ENCODE measurements around the gene TTC29. TPM values are rescaled to one million over a fixed set of nuclear protein-coding genes. Genes with fewer than 3 reads are reported as not detected.

Gene TTC29
- total RNA-seq, 1 experiment from 2014 or later = 0.21 TPM

DNA sequence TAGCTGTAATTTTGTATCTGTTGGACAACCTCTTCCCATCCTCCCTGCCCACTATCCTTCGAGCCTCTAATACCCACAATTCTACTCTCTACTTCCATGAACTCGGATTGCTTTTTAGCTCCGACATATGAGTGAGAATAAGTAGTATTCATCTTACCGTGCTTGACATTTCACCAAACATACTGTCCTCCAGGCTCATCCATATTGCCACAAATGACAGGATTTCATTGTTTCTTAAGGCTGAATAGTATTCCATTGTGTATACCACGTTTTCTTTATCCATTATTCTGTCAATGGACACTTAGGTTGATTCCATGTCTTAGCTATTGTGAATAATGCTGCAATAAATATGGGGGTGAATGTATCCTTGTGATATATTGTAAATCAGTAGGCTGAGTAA, 26.4 kb upstream of the TTC29 start:
- intact Hi-C loops (cut with micrococcal nuclease; ENCODE audit: unreplicated experiment) = no loop called here
- H3K4me3 ChIP-seq (ENCODE audit: low read depth, low read length, poor library complexity, severe bottlenecking) = no peak overlapping the region
- BruUV-seq (replicated peaks) = no TSS peak
- CTCF ChIA-PET = no interaction called here
- H3K27ac ChIP-seq (ENCODE audit: low read depth, low read length, poor library complexity, severe bottlenecking) = no peak overlapping the region
- no peak for DNase-seq (ENCODE audit: low spot score)
- H3K4me1 ChIP-seq (ENCODE audit: insufficient read depth, low read length, poor library complexity, severe bottlenecking) = no peaks in the 10 kb centered on the region
- TF ChIP-seq, protein P1, sequence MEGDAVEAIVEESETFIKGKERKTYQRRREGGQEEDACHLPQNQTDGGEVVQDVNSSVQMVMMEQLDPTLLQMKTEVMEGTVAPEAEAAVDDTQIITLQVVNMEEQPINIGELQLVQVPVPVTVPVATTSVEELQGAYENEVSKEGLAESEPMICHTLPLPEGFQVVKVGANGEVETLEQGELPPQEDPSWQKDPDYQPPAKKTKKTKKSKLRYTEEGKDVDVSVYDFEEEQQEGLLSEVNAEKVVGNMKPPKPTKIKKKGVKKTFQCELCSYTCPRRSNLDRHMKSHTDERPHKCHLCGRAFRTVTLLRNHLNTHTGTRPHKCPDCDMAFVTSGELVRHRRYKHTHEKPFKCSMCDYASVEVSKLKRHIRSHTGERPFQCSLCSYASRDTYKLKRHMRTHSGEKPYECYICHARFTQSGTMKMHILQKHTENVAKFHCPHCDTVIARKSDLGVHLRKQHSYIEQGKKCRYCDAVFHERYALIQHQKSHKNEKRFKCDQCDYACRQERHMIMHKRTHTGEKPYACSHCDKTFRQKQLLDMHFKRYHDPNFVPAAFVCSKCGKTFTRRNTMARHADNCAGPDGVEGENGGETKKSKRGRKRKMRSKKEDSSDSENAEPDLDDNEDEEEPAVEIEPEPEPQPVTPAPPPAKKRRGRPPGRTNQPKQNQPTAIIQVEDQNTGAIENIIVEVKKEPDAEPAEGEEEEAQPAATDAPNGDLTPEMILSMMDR (conservative IDR thresholded peaks at IDR 0.05; ENCODE audit: low read depth, low read length) = no peak
- no peak for TF ChIP-seq EZH2 (IDR thresholded peaks at IDR 0.05; ENCODE audit: borderline replicate concordance, low read depth, low read length, poor library complexity, severe bottlenecking)
- POLR2A ChIA-PET (ENCODE audit: low non-redundant PET) = no interaction called here
- H3K36me3 ChIP-seq (ENCODE audit: insufficient read depth, low read length, poor library complexity, severe bottlenecking) = no peaks in the 10 kb centered on the region
- H3K9me3 ChIP-seq (ENCODE audit: low read depth, low read length, poor library complexity, severe bottlenecking) = no peaks in the 10 kb centered on the region
- no peaks in the 10 kb centered on the region for H3K27me3 ChIP-seq (replicated peaks; ENCODE audit: insufficient read depth, low read depth, low read length, poor library complexity)

DNA sequence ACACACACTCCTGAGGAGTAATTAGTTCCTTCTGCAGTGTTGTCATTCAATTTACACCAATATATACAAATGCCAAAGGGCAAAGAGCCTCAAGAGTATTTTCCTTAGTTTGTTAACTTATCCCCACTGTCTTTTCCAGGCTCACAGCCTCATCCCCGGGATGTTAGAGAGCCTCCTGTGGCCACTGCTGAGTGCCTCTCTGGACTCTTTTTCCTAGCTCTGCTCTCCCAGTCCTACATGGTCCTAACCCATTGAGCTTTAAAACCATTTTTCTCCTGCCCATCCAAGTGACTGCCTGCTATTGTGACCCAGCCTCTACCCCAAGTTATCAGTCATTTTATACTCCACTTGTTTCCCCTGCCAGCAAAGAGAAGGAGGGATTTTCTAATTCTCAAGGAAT, 23.5 kb upstream of the TTC29 start:
- no TSS peak for BruUV-seq (replicated peaks)
- TF ChIP-seq, protein P1 (conservative IDR thresholded peaks at IDR 0.05; ENCODE audit: low read depth, low read length) = no peak
- no peak for TF ChIP-seq EZH2 (IDR thresholded peaks at IDR 0.05; ENCODE audit: borderline replicate concordance, low read depth, low read length, poor library complexity, severe bottlenecking)
- Histone ChIP-seq H3K27ac (ENCODE audit: low read depth, low read length, poor library complexity, severe bottlenecking) (no peak overlapping the region), H3K36me3 (ENCODE audit: insufficient read depth, low read length, poor library complexity, severe bottlenecking) (no peaks in the 10 kb centered on the region), H3K9me3 (ENCODE audit: low read depth, low read length, poor library complexity, severe bottlenecking) (no peaks in the 10 kb centered on the region), H3K4me3 (ENCODE audit: low read depth, low read length, poor library complexity, severe bottlenecking) (no peak overlapping the region), H3K4me1 (ENCODE audit: insufficient read depth, low read length, poor library complexity, severe bottlenecking) (no peaks in the 10 kb centered on the region), H3K27me3 (replicated peaks; ENCODE audit: insufficient read depth, low read depth, low read length, poor library complexity) (no peaks in the 10 kb centered on the region)
- intact Hi-C loops (cut with micrococcal nuclease; ENCODE audit: unreplicated experiment) = no loop called here
- CTCF ChIA-PET = no interaction called here
- DNase-seq (ENCODE audit: low spot score) = no peak
- POLR2A ChIA-PET (ENCODE audit: low non-redundant PET) = no interaction called here

DNA sequence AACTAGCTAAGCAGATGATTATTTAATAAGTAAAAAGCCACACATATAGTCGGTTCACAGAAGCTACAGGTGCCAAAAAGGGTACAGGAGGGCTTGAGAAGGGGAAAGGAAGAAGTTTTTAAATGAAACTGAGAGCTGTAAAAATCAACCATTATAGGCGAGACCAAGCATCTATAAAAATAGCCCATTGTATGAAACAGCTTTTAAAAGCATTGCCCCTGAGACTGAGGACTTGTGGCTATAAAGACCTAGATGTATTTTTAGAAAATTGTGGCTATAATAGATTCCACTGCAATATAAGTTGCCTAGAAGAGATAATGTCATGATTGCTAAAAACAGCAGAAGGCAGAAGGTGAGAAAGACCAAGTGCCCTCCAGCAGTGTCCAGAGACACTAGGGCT, 15.0 kb upstream of the TTC29 start:
- Histone ChIP-seq H3K9me3 (ENCODE audit: low read depth, low read length, poor library complexity, severe bottlenecking) (no peaks in the 10 kb centered on the region), H3K4me3 (ENCODE audit: low read depth, low read length, poor library complexity, severe bottlenecking) (no peak overlapping the region), H3K36me3 (ENCODE audit: insufficient read depth, low read length, poor library complexity, severe bottlenecking) (no peaks in the 10 kb centered on the region), H3K27me3 (replicated peaks; ENCODE audit: insufficient read depth, low read depth, low read length, poor library complexity) (no peaks in the 10 kb centered on the region), H3K27ac (ENCODE audit: low read depth, low read length, poor library complexity, severe bottlenecking) (no peak overlapping the region), H3K4me1 (ENCODE audit: insufficient read depth, low read length, poor library complexity, severe bottlenecking) (no peaks in the 10 kb centered on the region)
- intact Hi-C loops (cut with micrococcal nuclease; ENCODE audit: unreplicated experiment) = no loop called here
- ChIA-PET POLR2A (ENCODE audit: low non-redundant PET) (no interaction called here), CTCF (no interaction called here)
- TF ChIP-seq, protein P1 (conservative IDR thresholded peaks at IDR 0.05; ENCODE audit: low read depth, low read length) = no peak
- no peak for TF ChIP-seq EZH2 (IDR thresholded peaks at IDR 0.05; ENCODE audit: borderline replicate concordance, low read depth, low read length, poor library complexity, severe bottlenecking)
- DNase-seq (ENCODE audit: low spot score) = no peak
- no TSS peak for BruUV-seq (replicated peaks)

All from A673 (cell line).